Liver (tissue), 10 donors: ENCODE results near the gene PSMD6. TPM values are rescaled to one million over a fixed set of nuclear protein-coding genes. Genes with fewer than 3 reads are reported as not detected.
A peak's percentile ranks its signal among the peaks of the same experiment; 100 is the strongest.

Experiments
- DNase-seq: peaks from one replicate; pipeline ENCODE4 v3.0.0-alpha.2; 2017; ENCODE audit warnings: low spot score
- H3K27ac ChIP-seq, 2 donors: one replicate each; pipeline ENCODE4 v1.7.0; 2013; ENCODE audit warnings: inconsistent platforms in 2 of 2, low read length in 2 of 2, control low read depth in 1 of 2, low read depth in 1 of 2, mild to moderate bottlenecking in 1 of 2
- H3K27me3 ChIP-seq, 4 donors: one replicate each; pipeline versions ENCODE4 v1.6.1 to v1.7.0; 2013; ENCODE audit warnings: low read length in 3 of 4, inconsistent platforms in 1 of 4, mild to moderate bottlenecking in 1 of 4, moderate library complexity in 1 of 4; ENCODE audit not compliant: control insufficient read depth in 4 of 4, insufficient read depth in 4 of 4
- H3K36me3 ChIP-seq, 4 donors: one replicate each; pipeline versions ENCODE4 v1.6.1 to v1.7.0; 2013; ENCODE audit warnings: low read length in 3 of 4, mild to moderate bottlenecking in 3 of 4, low read depth in 1 of 4, moderate library complexity in 1 of 4; ENCODE audit not compliant: control insufficient read depth in 4 of 4, insufficient read depth in 3 of 4
- H3K4me1 ChIP-seq, 4 donors: one replicate each; pipeline versions ENCODE4 v1.6.1 to v1.7.0; 2013; ENCODE audit warnings: low read length in 3 of 4, mild to moderate bottlenecking in 3 of 4, moderate library complexity in 1 of 4; ENCODE audit not compliant: control insufficient read depth in 4 of 4, insufficient read depth in 4 of 4
- H3K4me3 ChIP-seq, 3 donors: one replicate each; pipeline versions ENCODE4 v1.6.1 to v1.7.0; 2013; ENCODE audit warnings: low read length in 3 of 3, control low read depth in 1 of 3, low read depth in 1 of 3, mild to moderate bottlenecking in 1 of 3
- H3K9ac ChIP-seq, 2 donors: one replicate each; pipeline ENCODE4 v1.7.0; 2013; ENCODE audit warnings: low read length in 2 of 2, mild to moderate bottlenecking in 2 of 2, moderate library complexity in 2 of 2, control low read depth in 1 of 2, low read depth in 1 of 2
- H3K9me3 ChIP-seq, 4 donors: one replicate each; pipeline versions ENCODE4 v1.6.1 to v1.7.0; 2013; ENCODE audit warnings: low read length in 3 of 4; ENCODE audit not compliant: control insufficient read depth in 4 of 4
- CTCF ChIP-seq: fragments of 150-350 bp; IDR thresholded peaks from 2 replicates; pipeline ENCODE4 v1.5.1; 2017; ENCODE audit warnings: improper control_type of control experiment, low read depth, low read length; ENCODE audit not compliant: missing input control
- EGR1 ChIP-seq, 2 donors: IDR thresholded peaks; 2 replicates each; pipeline ENCODE4 v1.6.1; 2016 to 2018; ENCODE audit warnings: antibody characterized with exemption in 2 of 2, low read depth in 2 of 2
- GABPA ChIP-seq, 2 donors: IDR thresholded peaks in 1 of 2; conservative IDR thresholded peaks in 1 of 2; 2 replicates each; pipeline ENCODE4 v1.6.1; 2016; ENCODE audit warnings: antibody characterized with exemption in 2 of 2, mild to moderate bottlenecking in 1 of 2, moderate library complexity in 1 of 2
- HNF4A ChIP-seq, 2 donors: conservative IDR thresholded peaks; 2 replicates each; pipeline ENCODE4 v1.6.1; 2016; ENCODE audit warnings: antibody characterized with exemption in 2 of 2, mild to moderate bottlenecking in 2 of 2
- JUND ChIP-seq, 2 donors: IDR thresholded peaks; 2 replicates each; pipeline ENCODE4 v1.6.1; 2016; ENCODE audit warnings: antibody characterized with exemption in 2 of 2
- MAX ChIP-seq: IDR thresholded peaks from 2 replicates; pipeline ENCODE4 v1.6.1; 2016; ENCODE audit warnings: antibody characterized with exemption
- NR2F2 ChIP-seq: IDR thresholded peaks from 2 replicates; pipeline ENCODE4 v1.6.1; 2016; ENCODE audit warnings: antibody characterized with exemption
- RAD21 ChIP-seq, 2 donors: IDR thresholded peaks; 2 replicates each; pipeline ENCODE4 v1.6.1; 2016; ENCODE audit warnings: antibody characterized with exemption in 2 of 2, mild to moderate bottlenecking in 2 of 2
- TAF1 ChIP-seq: conservative IDR thresholded peaks from 2 replicates; pipeline ENCODE4 v1.6.1; 2016; ENCODE audit warnings: antibody characterized with exemption, mild to moderate bottlenecking
- YY1 ChIP-seq: IDR thresholded peaks from 2 replicates; pipeline ENCODE4 v1.6.1; 2016; ENCODE audit warnings: antibody characterized with exemption, mild to moderate bottlenecking
- WGBS: extraction: QIAGEN DNeasy Blood & Tissue Kit; methylation state at CpG from one replicate; pipeline ENCODE4 v1.1.7; 2013; 5-methylcytosine and 5-hydroxymethylcytosine counted together
- polyA plus RNA-seq, 2 donors: library from polyadenylated mRNA; stranded (reverse) in 1 of 2; unstranded in 1 of 2; fragments of 200-250 nt in 1 of 2; fragments of >200 nt in 1 of 2; fragmentation: Nextera tagmentation in 1 of 2; extraction: Ambion mirVana in 1 of 2; gene quantifications; one replicate each; pipeline versions ENCODE4 v1.2.1 to v1.2.3, GENCODE V29; 2013 to 2015
- small RNA-seq: library from RNA; depleted of rRNA; stranded (forward); fragments of <200 nt; gene quantifications from one replicate; pipeline ENCODE3, GENCODE V24; 2014
- total RNA-seq, 2 donors: library from RNA; depleted of rRNA; stranded (reverse); fragments of >200 nt; gene quantifications; one replicate each; pipeline ENCODE4 v1.2.3, GENCODE V29; 2014
- donor health status: healthy.
- donor health status: healthy.
- donor health status: healthy.
- donor health status: healthy.
- donor health status: healthy.

PSMD6 gene
- total and polyA plus RNA-seq, 4 donors, result 49.3 to 72.7 (median 54.9) TPM

GRCh38 chr3:63961891-63962290 is 61.4 kb downstream of the PSMD6 start:
- Histone ChIP-seq H3K9me3 (no peaks in the 10 kb centered on the region), H3K27me3 (no peaks in the 10 kb centered on the region), H3K4me3 (no peak overlapping the region), H3K9ac (no peak overlapping the region), H3K27ac (no peak overlapping the region), H3K4me1 (peaks cover 7 to 17% (median 12%) of the 10 kb centered on the region in 4 donors), H3K36me3 (peaks cover 0 to 1% (median 0%) of the 10 kb centered on the region in 4 donors)
- 10% methylated on average over 2 of the region's 2 CpGs for WGBS
- DNase-seq, result no peak
- TF ChIP-seq EGR1 (IDR thresholded peaks at IDR 0.05; ENCODE audit: low read depth in 2 of 2) (no peak), TAF1 (no peak), NR2F2 (no peak), GABPA (IDR thresholded peaks at IDR 0.05 in 1 of 2, conservative IDR thresholded peaks at IDR 0.05 in 1 of 2) (no peak), RAD21 (IDR thresholded peaks at IDR 0.05) (peak; percentile 82 to 86), YY1 (no peak), CTCF (peak; percentile 70), MAX (no peak), JUND (IDR thresholded peaks at IDR 0.05) (no peak), HNF4A (conservative IDR thresholded peaks at IDR 0.05) (no peak)

Small RNAs within 50 kb of the gene (small RNA-seq; reads per million reads assigned to genes)
- gene RF00012, result not detected

Other genes starting within 250 kb of the PSMD6 start
- not detected for gene C3orf49, start 204.2 kb downstream of the PSMD6 start, total RNA-seq
- gene C3orf49, start 204.2 kb downstream of the PSMD6 start, polyA plus RNA-seq, result under 1 TPM in 1 of 2 donors, not detected in 1; 0.13 TPM
- 10 to 100 TPM; 11.7 to 22.4 TPM for gene THOC7, start 159.7 kb downstream of the PSMD6 start, total RNA-seq
- 10 to 100 TPM; 23.5 to 38.6 TPM for gene THOC7, start 159.7 kb downstream of the PSMD6 start, polyA plus RNA-seq
- 10 to 100 TPM in 1 of 2 donors, 1 to 10 TPM in 1; 7.7 to 13.6 TPM for gene ATXN7, start 159.6 kb downstream of the PSMD6 start, total RNA-seq
- 1 to 10 TPM; 2.8 to 3.5 TPM for gene ATXN7, start 159.6 kb downstream of the PSMD6 start, polyA plus RNA-seq
- not detected for gene SCAANT1, start 111.1 kb downstream of the PSMD6 start, total RNA-seq
- not detected for gene SCAANT1, start 111.1 kb downstream of the PSMD6 start, polyA plus RNA-seq
- 1 to 10 TPM; 5.4 to 8.0 TPM for gene PRICKLE2, start 202.0 kb upstream of the PSMD6 start, total RNA-seq
- under 1 TPM; 0.89 to 0.97 TPM for gene PRICKLE2, start 202.0 kb upstream of the PSMD6 start, polyA plus RNA-seq